Gastrocnemius medialis (tissue), 4 donors: Measurements from ENCODE around the gene ATP13A3.

Source experiments
- POLR2A ChIP-seq, 2 donors: fragments of 450-650 bp; IDR thresholded peaks; one replicate each; pipeline ENCODE4 v1.6.1; 2017; ENCODE audit warnings: antibody characterized with exemption in 2 of 2, mild to moderate bottlenecking in 2 of 2, moderate library complexity in 2 of 2
- TF ChIP-seq, protein P1 (sequence below), 5 experiments: fragments of 450-650 bp in 3 of 5; fragments of 200-600 bp in 2 of 5; sonication (generic) in 2 of 5; IDR thresholded peaks in 4 of 5; conservative IDR thresholded peaks in 1 of 5; 1 replicate in 4 of 5; 2 replicates in 1 of 5; pipeline ENCODE4 v1.5.1; 2016 to 2019; ENCODE audit warnings: antibody characterized with exemption in 5 of 5, mild to moderate bottlenecking in 3 of 5, moderate library complexity in 3 of 5

DNA sequence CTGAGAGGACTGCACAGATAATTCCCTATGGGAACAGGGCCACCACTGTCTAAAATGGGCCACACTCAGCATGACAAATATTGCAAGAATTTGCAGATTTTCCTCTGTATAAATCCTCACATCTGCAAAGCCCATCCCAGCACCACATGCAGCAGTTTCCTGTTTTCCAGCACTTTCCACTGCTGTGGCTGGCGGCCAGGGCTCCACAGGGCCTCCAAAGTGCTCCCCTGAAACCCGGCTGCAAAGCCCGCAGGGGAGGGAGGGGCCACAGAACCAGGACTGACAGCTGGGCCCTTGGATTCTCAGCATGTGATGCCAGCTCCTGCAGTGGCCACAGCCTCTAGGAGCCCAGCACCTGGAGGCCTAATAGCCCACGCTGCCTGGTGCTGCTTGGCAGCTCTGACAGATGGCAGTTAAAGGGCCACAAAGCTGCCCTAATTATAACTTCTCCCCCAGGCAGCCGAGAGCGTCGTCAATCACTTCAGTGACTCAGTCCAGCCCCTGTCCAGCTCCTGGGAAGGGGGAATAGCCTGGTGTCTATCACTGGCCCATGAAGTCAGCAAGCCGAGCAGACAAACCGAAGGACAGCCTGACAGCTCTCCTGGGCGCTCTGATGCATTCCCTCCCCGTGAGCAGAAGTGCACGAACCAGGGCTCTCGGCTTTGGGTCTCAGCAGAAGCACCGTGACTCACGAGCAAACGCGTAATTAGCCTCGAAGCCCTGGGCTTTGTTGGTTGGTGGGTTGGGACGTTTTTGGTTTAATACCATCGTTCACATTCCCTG, 122.0 kb downstream of the ATP13A3 start:
- no peak for TF ChIP-seq POLR2A (IDR thresholded peaks at IDR 0.05)
- TF ChIP-seq, protein P1, sequence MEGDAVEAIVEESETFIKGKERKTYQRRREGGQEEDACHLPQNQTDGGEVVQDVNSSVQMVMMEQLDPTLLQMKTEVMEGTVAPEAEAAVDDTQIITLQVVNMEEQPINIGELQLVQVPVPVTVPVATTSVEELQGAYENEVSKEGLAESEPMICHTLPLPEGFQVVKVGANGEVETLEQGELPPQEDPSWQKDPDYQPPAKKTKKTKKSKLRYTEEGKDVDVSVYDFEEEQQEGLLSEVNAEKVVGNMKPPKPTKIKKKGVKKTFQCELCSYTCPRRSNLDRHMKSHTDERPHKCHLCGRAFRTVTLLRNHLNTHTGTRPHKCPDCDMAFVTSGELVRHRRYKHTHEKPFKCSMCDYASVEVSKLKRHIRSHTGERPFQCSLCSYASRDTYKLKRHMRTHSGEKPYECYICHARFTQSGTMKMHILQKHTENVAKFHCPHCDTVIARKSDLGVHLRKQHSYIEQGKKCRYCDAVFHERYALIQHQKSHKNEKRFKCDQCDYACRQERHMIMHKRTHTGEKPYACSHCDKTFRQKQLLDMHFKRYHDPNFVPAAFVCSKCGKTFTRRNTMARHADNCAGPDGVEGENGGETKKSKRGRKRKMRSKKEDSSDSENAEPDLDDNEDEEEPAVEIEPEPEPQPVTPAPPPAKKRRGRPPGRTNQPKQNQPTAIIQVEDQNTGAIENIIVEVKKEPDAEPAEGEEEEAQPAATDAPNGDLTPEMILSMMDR (IDR thresholded peaks at IDR 0.05 in 4 of 5, conservative IDR thresholded peaks at IDR 0.05 in 1 of 5), result no peak
